Measurements from ENCODE around the gene FBXL7.

Gene FBXL7

DNA sequence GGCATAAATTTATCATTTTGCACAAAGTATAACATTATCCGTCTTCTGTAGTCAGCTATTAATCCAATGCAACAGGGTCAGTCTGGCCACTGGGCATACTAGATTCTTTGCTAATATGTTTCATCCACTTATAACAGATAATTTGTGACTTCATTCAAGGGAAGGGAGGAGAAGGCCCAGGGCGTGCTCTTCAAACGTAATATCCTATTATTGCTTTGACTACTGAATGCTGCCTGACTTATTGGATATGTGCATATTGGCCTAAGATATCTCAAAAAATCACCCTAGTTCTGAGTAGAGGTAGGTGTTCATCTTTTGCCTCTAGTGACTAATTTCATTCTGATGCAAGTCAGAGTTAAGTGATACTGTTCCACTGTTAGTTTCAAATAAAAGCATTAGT lies 6.9 kb downstream of the FBXL7 start:
- Histone ChIP-seq H3K4me1 (ENCODE audit: low read length) (no peaks in the 10 kb centered on the region), H4K20me1 (ENCODE audit: insufficient read depth, low read length) (no peaks in the 10 kb centered on the region), H3K4me3 (ENCODE audit: low read length) (no peak overlapping the region), H3K9ac (ENCODE audit: low read length) (no peak overlapping the region), H3K36me3 (replicated peaks; ENCODE audit: low read depth, low read length) (no peaks in the 10 kb centered on the region), H3K27ac (ENCODE audit: low read length) (no peak overlapping the region), H2AFZ (ENCODE audit: low read depth, low read length) (no peak overlapping the region), H3K4me2 (ENCODE audit: low read length) (no peak overlapping the region), H3K79me2 (ENCODE audit: low read length) (no peaks in the 10 kb centered on the region), H3K27me3 (ENCODE audit: low read depth, low read length) (no peaks in the 10 kb centered on the region), H3K9me3 (ENCODE audit: insufficient read depth, low read length) (no peaks in the 10 kb centered on the region)
- TF ChIP-seq CTCF (IDR thresholded peaks at IDR 0.05; ENCODE audit: low read depth, low read length) (no peak), EZH2phosphoT487 (IDR thresholded peaks at IDR 0.05; ENCODE audit: low read depth) (no peak)

DNA sequence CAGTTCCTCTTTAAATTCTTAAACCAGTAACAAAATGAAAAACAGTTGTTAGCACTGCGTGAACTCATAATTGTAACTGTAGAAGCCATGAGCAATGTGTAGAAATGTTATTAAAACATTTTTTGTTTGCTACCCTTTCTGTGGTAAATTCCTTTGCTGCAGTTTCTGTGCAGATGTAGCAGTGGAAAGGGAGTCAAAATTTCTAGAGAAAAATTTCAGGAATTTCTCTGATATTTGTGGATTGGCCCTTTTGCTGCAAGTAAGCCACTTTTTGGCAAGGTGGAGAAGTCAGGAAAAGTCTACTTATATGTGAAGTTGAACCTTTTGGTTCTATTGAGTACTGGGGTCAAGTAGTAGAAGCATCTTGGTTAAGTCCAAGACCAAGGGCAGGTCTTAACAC lies 10.1 kb downstream of the FBXL7 start:
- no peak overlapping the region for H2AFZ ChIP-seq (ENCODE audit: low read depth, low read length)
- H3K9me3 ChIP-seq (ENCODE audit: insufficient read depth, low read length), result no peaks in the 10 kb centered on the region
- H3K36me3 ChIP-seq (replicated peaks; ENCODE audit: low read depth, low read length), result no peaks in the 10 kb centered on the region
- TF ChIP-seq CTCF (IDR thresholded peaks at IDR 0.05; ENCODE audit: low read depth, low read length), result no peak
- no peak for TF ChIP-seq EZH2phosphoT487 (IDR thresholded peaks at IDR 0.05; ENCODE audit: low read depth)
- no peaks in the 10 kb centered on the region for H3K79me2 ChIP-seq (ENCODE audit: low read length)
- no peak overlapping the region for H3K27ac ChIP-seq (ENCODE audit: low read length)
- H4K20me1 ChIP-seq (ENCODE audit: insufficient read depth, low read length), result no peaks in the 10 kb centered on the region
- H3K4me1 ChIP-seq (ENCODE audit: low read length), result no peaks in the 10 kb centered on the region
- no peak overlapping the region for H3K4me2 ChIP-seq (ENCODE audit: low read length)
- no peak overlapping the region for H3K9ac ChIP-seq (ENCODE audit: low read length)
- no peak overlapping the region for H3K4me3 ChIP-seq (ENCODE audit: low read length)
- no peaks in the 10 kb centered on the region for H3K27me3 ChIP-seq (ENCODE audit: low read depth, low read length)

DNA sequence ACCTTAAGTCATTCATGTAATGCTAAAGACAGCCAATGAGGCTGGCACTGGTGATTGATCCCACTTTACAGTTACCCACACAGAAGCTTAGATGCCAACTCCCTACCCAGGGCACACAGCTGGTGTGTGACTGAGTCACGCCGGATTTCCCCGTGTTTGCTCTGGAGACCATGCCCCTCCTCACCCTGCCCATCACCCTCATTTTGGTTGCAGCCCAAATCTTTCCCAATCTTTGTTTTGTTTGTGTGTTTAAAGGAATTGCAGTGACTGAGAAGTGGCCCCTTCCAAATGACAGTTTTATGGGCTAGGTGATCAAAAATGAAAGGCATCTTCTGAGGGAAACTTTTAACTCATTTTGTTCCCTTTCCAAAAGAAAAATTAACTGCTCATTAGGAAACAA lies 10.9 kb downstream of the FBXL7 start:
- Histone ChIP-seq H3K27me3 (ENCODE audit: low read depth, low read length) (no peaks in the 10 kb centered on the region), H3K9ac (ENCODE audit: low read length) (no peak overlapping the region), H3K36me3 (replicated peaks; ENCODE audit: low read depth, low read length) (no peaks in the 10 kb centered on the region), H3K4me1 (ENCODE audit: low read length) (no peaks in the 10 kb centered on the region), H2AFZ (ENCODE audit: low read depth, low read length) (no peak overlapping the region), H3K27ac (ENCODE audit: low read length) (no peak overlapping the region), H3K79me2 (ENCODE audit: low read length) (no peaks in the 10 kb centered on the region), H3K9me3 (ENCODE audit: insufficient read depth, low read length) (no peaks in the 10 kb centered on the region), H3K4me2 (ENCODE audit: low read length) (no peak overlapping the region), H4K20me1 (ENCODE audit: insufficient read depth, low read length) (no peaks in the 10 kb centered on the region), H3K4me3 (ENCODE audit: low read length) (no peak overlapping the region)
- no peak for TF ChIP-seq CTCF (IDR thresholded peaks at IDR 0.05; ENCODE audit: low read depth, low read length)
- TF ChIP-seq EZH2phosphoT487 (IDR thresholded peaks at IDR 0.05; ENCODE audit: low read depth), result no peak

DNA sequence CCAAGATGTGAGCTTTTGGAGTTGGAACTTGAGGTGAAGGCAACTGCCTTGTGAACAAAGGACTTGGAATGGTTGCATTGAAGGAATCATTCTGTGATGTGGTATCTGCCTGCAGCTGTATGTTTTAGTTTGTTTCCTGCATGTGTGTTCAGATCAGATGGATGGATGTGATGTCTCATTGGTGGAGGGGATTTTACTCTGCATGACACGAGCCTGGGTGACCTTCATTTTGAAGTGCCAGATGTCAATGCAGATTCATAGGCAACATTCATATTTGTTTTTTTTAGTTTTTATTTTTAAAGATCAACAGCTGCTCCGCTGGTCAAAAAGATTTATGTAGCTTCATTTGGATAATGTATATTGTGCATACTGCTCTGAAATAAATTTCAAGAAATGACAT lies 13.5 kb downstream of the FBXL7 start:
- Histone ChIP-seq H3K4me1 (ENCODE audit: low read length) (no peaks in the 10 kb centered on the region), H4K20me1 (ENCODE audit: insufficient read depth, low read length) (no peaks in the 10 kb centered on the region), H3K79me2 (ENCODE audit: low read length) (no peaks in the 10 kb centered on the region), H3K4me3 (ENCODE audit: low read length) (no peak overlapping the region), H3K27me3 (ENCODE audit: low read depth, low read length) (no peaks in the 10 kb centered on the region), H2AFZ (ENCODE audit: low read depth, low read length) (no peak overlapping the region), H3K9ac (ENCODE audit: low read length) (no peak overlapping the region), H3K4me2 (ENCODE audit: low read length) (no peak overlapping the region), H3K27ac (ENCODE audit: low read length) (no peak overlapping the region), H3K36me3 (replicated peaks; ENCODE audit: low read depth, low read length) (no peaks in the 10 kb centered on the region), H3K9me3 (ENCODE audit: insufficient read depth, low read length) (no peaks in the 10 kb centered on the region)
- no peak for TF ChIP-seq CTCF (IDR thresholded peaks at IDR 0.05; ENCODE audit: low read depth, low read length)
- no peak for TF ChIP-seq EZH2phosphoT487 (IDR thresholded peaks at IDR 0.05; ENCODE audit: low read depth)

Data from OCI-LY3 (cell line).